ENCODE measurements around the gene TRIM9.
A peak's percentile ranks its signal among the peaks of the same experiment; 100 is the strongest.

The TRIM9 gene

DNA sequence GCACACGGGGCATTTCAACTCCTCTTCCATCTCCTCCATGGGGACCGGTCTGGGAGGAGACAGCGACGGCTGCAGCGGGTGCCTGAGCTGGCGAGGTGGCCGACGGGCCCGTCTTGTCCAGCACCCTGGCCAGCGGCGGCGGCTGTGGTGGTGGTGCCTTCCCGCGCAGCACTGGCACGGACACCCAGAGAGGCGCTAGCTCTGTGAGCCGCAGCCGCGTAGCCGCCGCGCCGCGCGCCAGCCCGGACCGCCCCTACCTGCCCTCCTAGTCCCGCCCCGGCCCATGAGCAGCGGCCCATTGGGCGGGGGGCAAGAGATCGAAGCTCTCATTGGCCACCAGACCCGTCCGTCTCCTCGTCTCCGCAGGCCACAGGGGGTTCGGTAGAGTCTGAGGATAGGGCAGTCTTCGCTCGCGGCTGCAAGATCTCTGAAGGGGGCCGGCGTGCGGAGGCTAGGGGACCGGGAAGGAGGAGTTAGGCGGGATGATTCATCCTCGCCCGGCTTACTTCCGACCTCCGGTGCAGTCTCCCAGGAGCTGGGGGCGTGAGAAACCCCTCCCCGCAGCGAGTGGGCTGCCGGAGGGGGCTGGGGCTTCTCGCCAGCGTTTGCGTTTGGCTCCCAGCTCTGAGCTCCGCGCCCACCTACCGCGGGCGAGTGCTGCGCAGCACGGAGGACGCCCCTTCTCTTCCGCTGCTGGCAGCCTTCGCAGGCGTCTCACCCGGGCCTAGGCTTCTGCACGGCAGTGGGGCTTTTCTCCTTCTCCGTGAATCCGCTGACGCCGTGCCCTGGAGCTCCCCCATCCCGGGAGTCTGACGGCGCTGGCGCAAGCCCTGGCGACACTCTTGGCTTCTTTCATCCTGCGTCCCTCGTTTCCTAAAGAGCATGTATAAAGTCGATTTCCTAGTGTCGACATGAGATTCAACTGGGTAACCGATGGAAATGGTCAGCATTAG is at the start of gene TRIM9:
Gene TRIM9, minus strand, starts transcription at position 205 of the 953 bp plus-strand sequence. Its CDS starts 166 bp downstream, at position 39.
- DNase-seq: peak; percentile 98 to 100 (median 99)
- intact Hi-C loops (cut with DNase I): loop anchor here (5.0 to 10.0 kb wide), 2 partner anchors 88 to 130 kb away; no protein-coding TSS in a partner anchor

GRCh38 chr14:51140856-51141255 is 46.0 kb upstream of the TRIM9 start:
- intact Hi-C loops (cut with DNase I): loop anchor here (10.0 kb wide), 1 partner anchor 54 kb away; no protein-coding TSS in a partner anchor
- DNase-seq: no peak

DNA sequence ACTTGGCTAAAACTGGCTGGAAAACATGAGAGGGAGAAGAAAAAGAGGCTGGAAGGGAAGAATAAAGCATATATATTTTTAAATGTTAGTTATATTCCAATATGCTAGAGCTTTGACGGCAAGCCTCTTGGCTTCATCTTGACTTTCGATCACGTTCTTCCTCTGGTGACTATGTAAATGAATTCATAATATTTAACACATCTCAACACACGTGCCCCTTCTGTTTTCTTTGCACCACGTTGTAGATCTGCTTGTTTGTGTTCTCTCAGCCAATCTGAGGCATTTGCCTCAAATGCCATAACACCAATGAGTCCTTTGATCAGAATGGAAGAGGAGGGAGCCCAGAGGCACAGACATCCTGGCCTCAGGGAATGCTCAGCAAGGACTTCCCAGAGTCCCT is 45.4 kb upstream of the TRIM9 start:
- no peak for DNase-seq
- intact Hi-C loops (cut with DNase I): loop anchor here (10.0 kb wide), 1 partner anchor 54 kb away; no protein-coding TSS in a partner anchor

- intact Hi-C loops (cut with DNase I): no loop called here
- peak in 34 of 42 donors; percentile 6 to 86 (median 48) for DNase-seq
Measured at GRCh38 chr14:51139121-51139681, 44.3 kb upstream of the TRIM9 start.

DNA sequence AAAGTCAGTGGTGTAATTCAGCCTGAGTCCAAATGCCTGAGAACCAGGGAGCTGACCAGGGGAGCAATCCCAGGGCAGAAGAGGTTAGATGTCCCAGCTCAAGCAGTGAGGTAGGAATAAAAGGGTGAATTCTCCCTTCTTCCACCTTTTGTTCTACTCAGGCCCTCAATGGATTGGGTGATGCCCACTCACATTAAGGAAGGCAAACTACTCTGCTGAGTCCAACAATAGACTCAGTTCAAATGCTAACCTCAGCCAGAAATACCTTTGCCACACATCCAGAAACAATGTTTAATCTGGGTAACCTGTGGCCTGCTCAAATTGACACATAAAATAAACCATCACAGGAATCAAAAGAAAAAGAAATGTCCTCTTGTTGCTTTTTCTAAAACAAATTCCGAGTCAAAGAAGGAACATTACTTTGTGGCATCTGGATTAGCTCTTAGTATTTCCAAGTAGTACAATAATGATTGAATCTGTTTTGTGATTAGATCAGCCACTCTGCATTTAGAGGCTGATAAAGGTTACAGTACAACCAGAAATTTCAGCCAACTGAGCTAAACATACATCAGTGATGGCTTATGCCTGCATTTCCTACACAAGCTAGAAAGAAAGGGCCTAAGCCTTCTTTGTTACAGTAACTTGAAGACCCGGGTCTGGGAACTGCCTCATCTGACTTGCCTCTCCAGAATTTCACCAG is 43.6 kb upstream of the TRIM9 start:
- intact Hi-C loops (cut with DNase I): no loop called here

GRCh38 chr14:51131516-51131915 is 36.6 kb upstream of the TRIM9 start:
- intact Hi-C loops (cut with DNase I): no loop called here
- DNase-seq: no peak

More for the DNA sequence above, 43.6 kb upstream of the TRIM9 start:
- DNase-seq: peak in 1 of 42 donors; percentile 2

DNA sequence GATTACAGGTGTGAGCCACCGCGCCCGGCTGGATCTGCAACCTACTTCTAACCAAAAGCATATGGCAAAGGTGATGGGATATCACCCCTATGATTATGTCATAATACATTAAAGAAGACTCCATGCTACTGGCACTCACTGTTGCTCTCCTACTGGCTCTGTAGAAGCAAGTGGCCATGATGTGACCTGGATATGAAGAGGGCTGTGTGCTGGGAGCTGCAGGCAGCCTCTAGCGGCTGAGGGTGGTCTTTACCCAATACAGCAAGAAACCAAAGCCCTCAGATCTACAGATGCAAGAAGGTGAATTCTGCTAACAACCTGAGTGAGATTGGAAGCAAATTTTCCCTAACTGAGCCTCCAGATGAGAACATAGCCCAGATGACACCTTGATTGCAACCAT is 34.2 kb upstream of the TRIM9 start:
- DNase-seq: no peak
- intact Hi-C loops (cut with DNase I): no loop called here

DNA sequence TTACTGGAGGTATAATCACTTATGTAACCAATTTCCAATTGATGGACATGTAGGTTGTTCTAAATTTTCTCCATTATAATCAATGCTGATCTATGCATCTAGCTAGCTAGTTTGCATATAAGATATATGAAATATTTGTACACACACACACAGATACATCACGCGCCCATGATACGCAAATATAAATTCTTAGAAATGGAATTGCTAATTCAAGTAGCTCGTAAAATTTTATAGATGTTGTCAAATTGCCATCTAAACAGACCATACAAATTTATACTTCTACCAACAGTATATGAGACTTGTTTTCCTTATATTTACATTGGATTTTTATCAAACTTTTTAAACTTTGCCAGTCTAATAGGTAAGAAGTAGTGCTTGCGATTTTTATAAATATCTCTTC is 29.1 kb upstream of the TRIM9 start:
- intact Hi-C loops (cut with DNase I): no loop called here
- no peak for DNase-seq

GRCh38 chr14:51121096-51121495 is 26.2 kb upstream of the TRIM9 start:
- DNase-seq: no peak
- intact Hi-C loops (cut with DNase I): no loop called here

- intact Hi-C loops (cut with DNase I): no loop called here
Measured at GRCh38 chr14:51119411-51120051, 24.6 kb upstream of the TRIM9 start.

DNA sequence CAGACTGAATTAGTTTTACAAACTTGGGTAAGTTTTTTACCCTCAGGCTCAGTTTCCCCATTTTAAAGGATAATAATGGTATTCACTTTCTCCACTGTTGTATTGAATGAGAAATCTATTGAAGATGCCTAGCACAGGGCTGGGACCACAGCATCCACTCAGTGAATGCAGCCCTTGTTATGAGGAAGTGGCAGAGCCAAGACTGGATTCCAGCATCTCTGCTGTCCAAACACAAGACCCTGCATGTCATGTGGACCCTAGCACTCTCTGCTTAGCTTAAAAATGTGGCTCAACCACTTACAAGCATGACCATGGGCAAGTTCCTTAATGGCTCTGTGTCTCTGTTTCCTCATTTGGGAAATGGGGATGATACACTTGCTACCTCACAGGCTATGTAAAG is 24.1 kb upstream of the TRIM9 start:
- intact Hi-C loops (cut with DNase I): no loop called here
- peak in 34 of 42 donors; percentile 15 to 75 (median 47) for DNase-seq

More at GRCh38 chr14:51119411-51120051, 24.6 kb upstream of the TRIM9 start:
- peak in 10 of 42 donors; percentile 12 to 58 (median 22) for DNase-seq

- intact Hi-C loops (cut with DNase I): no loop called here
- no peak for DNase-seq
Measured at GRCh38 chr14:51117593-51117992, 22.7 kb upstream of the TRIM9 start.

DNA sequence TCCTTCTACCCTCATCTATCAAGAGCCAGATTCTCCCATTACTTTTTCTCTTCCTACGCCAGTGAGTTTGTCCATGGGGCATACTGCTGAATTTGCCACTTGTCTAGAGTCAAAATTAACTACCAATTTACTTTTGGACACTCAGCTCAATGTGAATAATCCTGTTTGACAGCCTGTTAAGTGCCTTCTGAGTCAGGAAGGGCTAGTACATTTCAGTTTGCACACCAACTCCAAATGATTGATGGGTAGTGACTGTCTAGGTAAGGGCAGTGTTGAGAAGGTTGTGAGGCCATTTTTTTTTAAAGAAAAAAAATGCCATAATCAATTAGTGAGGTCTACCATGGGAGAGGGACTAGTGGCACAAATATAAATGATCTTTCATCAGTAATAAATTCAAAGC is 21.8 kb upstream of the TRIM9 start:
- no peak for DNase-seq
- intact Hi-C loops (cut with DNase I): no loop called here

GRCh38 chr14:51109651-51110050 is 14.7 kb upstream of the TRIM9 start:
- intact Hi-C loops (cut with DNase I): no loop called here
- no peak for DNase-seq

DNA sequence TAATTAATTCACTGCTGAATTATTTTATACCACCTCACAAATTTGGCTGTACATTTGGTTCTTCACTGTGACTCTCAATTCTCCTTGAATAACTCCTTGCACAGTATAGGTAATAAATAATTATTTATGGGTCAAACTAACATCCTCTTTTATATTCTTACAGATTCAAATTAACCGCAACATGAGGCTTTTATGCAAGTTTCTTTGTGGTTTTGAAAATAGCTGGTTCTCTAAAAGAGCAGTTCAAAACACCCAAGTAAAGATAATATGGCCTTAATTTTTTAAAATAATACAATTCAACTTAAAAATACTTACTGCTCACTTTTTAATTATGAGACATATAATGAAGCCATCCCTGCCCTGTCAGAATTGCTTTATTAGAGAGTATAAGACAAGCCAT is 12.9 kb upstream of the TRIM9 start:
- intact Hi-C loops (cut with DNase I): no loop called here
- DNase-seq: no peak

- intact Hi-C loops (cut with DNase I): no loop called here
- DNase-seq: no peak
Measured at GRCh38 chr14:51104467-51104866, 9.6 kb upstream of the TRIM9 start.

DNA sequence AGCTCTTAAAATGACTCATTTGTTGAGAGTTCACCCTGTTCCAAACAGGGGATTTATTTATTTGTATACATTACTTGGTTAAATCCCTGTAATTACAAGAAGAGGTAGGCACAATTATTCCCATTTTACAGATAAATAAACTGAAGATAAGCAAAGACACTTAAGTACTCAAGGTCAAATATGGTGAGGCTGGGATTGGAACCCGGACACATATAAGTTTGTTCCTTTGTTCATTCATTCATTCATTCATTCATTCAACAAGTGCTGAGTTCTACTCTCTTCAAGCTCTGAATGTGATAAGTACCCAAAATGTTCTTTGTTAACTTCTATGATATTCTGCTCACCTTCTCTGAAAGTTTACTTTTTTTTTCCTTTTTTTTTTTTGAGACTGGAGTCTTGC is 2.4 kb upstream of the TRIM9 start:
- intact Hi-C loops (cut with DNase I): loop anchor here (10.0 kb wide), 1 partner anchor 128 kb away; no protein-coding TSS in a partner anchor
- DNase-seq: no peak

- no peak for DNase-seq
- intact Hi-C loops (cut with DNase I): loop anchor here (10.0 kb wide), 1 partner anchor 128 kb away; no protein-coding TSS in a partner anchor
Measured at GRCh38 chr14:51096870-51097269, 2.0 kb upstream of the TRIM9 start.
